Stimulated activated CD8-positive, alpha-beta memory T cell treated with anti-CD3 and anti-CD28 coated beads, Interleukin-4, amount 100 ng/mL, for 4 hours (primary cell): ENCODE data around the gene TMEM87B.

Experiments
- DNase-seq, 2 donors: peaks; one replicate each; pipeline ENCODE4 v3.0.0-alpha.2; 2020; ENCODE audit warnings: low read depth in 2 of 2, low spot score in 1 of 2

Gene TMEM87B

GRCh38 chr2:112164876-112165275, 109.8 kb downstream of the TMEM87B start:
- no peak for DNase-seq

GRCh38 chr2:112165296-112165695, 110.2 kb downstream of the TMEM87B start:
- DNase-seq: no peak

- DNase-seq: no peak
Observed at GRCh38 chr2:112166806-112167499, 111.9 kb downstream of the TMEM87B start.

GRCh38 chr2:112168422-112169124, 113.5 kb downstream of the TMEM87B start:
- DNase-seq: no peak
